ENCODE data around the gene HUS1B.

Gene HUS1B

GRCh38 chr6:656460-657252, at the start of gene HUS1B:
HUS1B (minus strand) TSS chr6:657100; CDS start chr6:656944, 156 bp downstream.
- DNase-seq (ENCODE audit: low spot score): no peak
- TF ChIP-seq CTCF (IDR thresholded peaks at IDR 0.05; ENCODE audit: extremely low read depth, insufficient read depth, missing control alignments): no peak
- in situ Hi-C loops (cut with MboI; ENCODE audit: low pct_unique_long_range_greater_than_20kb, low sequenced_read_pairs, unreplicated experiment): no loop called here

GRCh38 chr6:706146-706545, 49.2 kb upstream of the HUS1B start:
- DNase-seq (ENCODE audit: low spot score): no peak
- TF ChIP-seq CTCF (IDR thresholded peaks at IDR 0.05; ENCODE audit: extremely low read depth, insufficient read depth, missing control alignments): no peak
- in situ Hi-C loops (cut with MboI; ENCODE audit: low pct_unique_long_range_greater_than_20kb, low sequenced_read_pairs, unreplicated experiment): no loop called here

GRCh38 chr6:705047-705446, 48.1 kb upstream of the HUS1B start:
- no peak for DNase-seq (ENCODE audit: low spot score)
- no peak for TF ChIP-seq CTCF (IDR thresholded peaks at IDR 0.05; ENCODE audit: extremely low read depth, insufficient read depth, missing control alignments)
- in situ Hi-C loops (cut with MboI; ENCODE audit: low pct_unique_long_range_greater_than_20kb, low sequenced_read_pairs, unreplicated experiment): no loop called here

- in situ Hi-C loops (cut with MboI; ENCODE audit: low pct_unique_long_range_greater_than_20kb, low sequenced_read_pairs, unreplicated experiment): no loop called here
- no peak for DNase-seq (ENCODE audit: low spot score)
- no peak for TF ChIP-seq CTCF (IDR thresholded peaks at IDR 0.05; ENCODE audit: extremely low read depth, insufficient read depth, missing control alignments)
Measured at GRCh38 chr6:704046-704445, 47.1 kb upstream of the HUS1B start.

- DNase-seq (ENCODE audit: low spot score): no peak
- in situ Hi-C loops (cut with MboI; ENCODE audit: low pct_unique_long_range_greater_than_20kb, low sequenced_read_pairs, unreplicated experiment): no loop called here
- TF ChIP-seq CTCF (IDR thresholded peaks at IDR 0.05; ENCODE audit: extremely low read depth, insufficient read depth, missing control alignments): no peak
Measured at GRCh38 chr6:703552-703951, 46.7 kb upstream of the HUS1B start.

- in situ Hi-C loops (cut with MboI; ENCODE audit: low pct_unique_long_range_greater_than_20kb, low sequenced_read_pairs, unreplicated experiment): no loop called here
- no peak for TF ChIP-seq CTCF (IDR thresholded peaks at IDR 0.05; ENCODE audit: extremely low read depth, insufficient read depth, missing control alignments)
- DNase-seq (ENCODE audit: low spot score): no peak
Measured at GRCh38 chr6:701700-702479, 45.0 kb upstream of the HUS1B start.
